CD4-positive, alpha-beta T cell (primary cell): ENCODE measurements around the gene CENPT. TPM values are rescaled to one million over a fixed set of nuclear protein-coding genes. Genes with fewer than 3 reads are reported as not detected.
A peak's percentile ranks its signal among the peaks of the same experiment; 100 is the strongest.

Source experiments
- ATAC-seq: fragments of 200-7000 bp; cut with Tn5 transposase; one replicate; pipeline ENCODE4 v1.10.0; 2022; ENCODE audit warnings: mild to moderate bottlenecking; ENCODE audit not compliant: poor library complexity
- CTCF ChIA-PET: fragments of 350-600 bp; sonication (Branson Sonifier 250); formaldehyde crosslinking; loops from one replicate; lab custom pipeline; 2021; ENCODE audit warnings: antibody characterized with exemption, inconsistent platforms; lab: Charles Lee
- POLR2A ChIA-PET: fragments of 350-600 bp; sonication (Branson Sonifier 250); formaldehyde crosslinking; loops from one replicate; lab custom pipeline; 2021; ENCODE audit warnings: antibody characterized with exemption, inconsistent platforms; lab: Charles Lee
- DNase-seq, 14 experiments: peaks; one replicate each; pipeline ENCODE4 v3.0.0-alpha.2; 2013 to 2020; ENCODE audit warnings: mixed read lengths in 2 of 14
- H3K27ac ChIP-seq, 2 donors: one replicate each; pipeline versions ENCODE4 v1.5.1 to v1.7.0; 2013; ENCODE audit warnings: low read length in 2 of 2, low read depth in 1 of 2, mild to moderate bottlenecking in 1 of 2
- H3K27me3 ChIP-seq, 2 experiments: 1 replicate in 1 of 2; 2 replicates in 1 of 2; pipeline versions ENCODE4 v1.6.1 to v1.7.0; 2013; ENCODE audit warnings: low read length in 2 of 2, control low read depth in 1 of 2, mild to moderate bottlenecking in 1 of 2, moderate library complexity in 1 of 2; ENCODE audit not compliant: insufficient read depth in 2 of 2, control insufficient read depth in 1 of 2
- H3K36me3 ChIP-seq: one replicate; pipeline ENCODE4 v1.6.1; 2013; ENCODE audit warnings: low read length, control low read depth; ENCODE audit not compliant: insufficient read depth
- H3K4me1 ChIP-seq: one replicate; pipeline ENCODE4 v1.6.1; 2013; ENCODE audit warnings: low read length, control low read depth; ENCODE audit not compliant: insufficient read depth
- H3K4me3 ChIP-seq: one replicate; pipeline ENCODE4 v1.5.1; 2013; ENCODE audit warnings: mild to moderate bottlenecking, low read length, moderate library complexity
- H3K9me3 ChIP-seq, 2 experiments: 1 replicate in 1 of 2; 2 replicates in 1 of 2; pipeline versions ENCODE4 v1.6.1 to v1.7.0; 2013; ENCODE audit warnings: low read length in 2 of 2, mild to moderate bottlenecking in 2 of 2, control low read depth in 1 of 2, moderate library complexity in 1 of 2; ENCODE audit not compliant: control insufficient read depth in 1 of 2, insufficient read depth in 1 of 2
- H3K27ac Mint-ChIP-seq: one replicate; pipeline ENCODE4 v1.8.0; 2020; ENCODE audit warnings: mixed read lengths
- H3K27me3 Mint-ChIP-seq: one replicate; pipeline ENCODE4 v1.8.0; 2021; ENCODE audit warnings: mixed read lengths
- H3K36me3 Mint-ChIP-seq: one replicate; pipeline ENCODE4 v1.8.0; 2021; ENCODE audit warnings: low read depth, mixed read lengths
- H3K4me1 Mint-ChIP-seq: one replicate; pipeline ENCODE4 v1.8.0; 2021; ENCODE audit warnings: low read depth, mixed read lengths
- H3K4me3 Mint-ChIP-seq: one replicate; pipeline ENCODE4 v1.8.0; 2020; ENCODE audit warnings: mild to moderate bottlenecking, mixed read lengths
- H3K9me3 Mint-ChIP-seq: one replicate; pipeline ENCODE4 v1.8.0; 2020; ENCODE audit warnings: mixed read lengths
- intact Hi-C, 2 experiments: fragments of 100-400 bp; cut with DNase I in 1 of 2; cut with micrococcal nuclease in 1 of 2; formaldehyde crosslinking; loops; one replicate each; pipeline versions ENCODE4 v1.15.1 to v1.9.0; 2023 to 2025; cut with DNase I, micrococcal nuclease
- total RNA-seq, 174 experiments: library from RNA in 2 of 174; stranded (reverse) in 2 of 174; gene quantifications; one replicate each; pipeline ENCODE4 v1.2.3 and lab custom pipeline; 2021 to 2026
- TF ChIP-seq, protein P1 (sequence below): fragments of 200-600 bp; IDR thresholded peaks from one replicate; pipeline ENCODE4 v1.8.0; 2022; ENCODE audit warnings: antibody characterized with exemption, mild to moderate bottlenecking

CENPT gene
- total RNA-seq, 2 experiments from 2014 or later: 77.5 to 84.1 TPM

GRCh38 chr16:67883146-67883871 lies 35.8 kb upstream of the CENPT start:
- Mint-ChIP-seq H3K4me1 (no peaks in the 10 kb centered on the region), H3K9me3 (no peaks in the 10 kb centered on the region), H3K27ac (no peak overlapping the region), H3K27me3 (no peaks in the 10 kb centered on the region), H3K4me3 (no peak overlapping the region), H3K36me3 (peaks cover 79% of the 10 kb centered on the region)
- Histone ChIP-seq H3K27ac (no peak overlapping the region), H3K9me3 (no peaks in the 10 kb centered on the region), H3K27me3 (no peaks in the 10 kb centered on the region), H3K36me3 (peaks cover 79% of the 10 kb centered on the region), H3K4me1 (no peaks in the 10 kb centered on the region), H3K4me3 (no peak overlapping the region)
- ChIA-PET POLR2A (interaction anchor here (1.0 to 1.1 kb wide), 5 partner anchors 10 to 157 kb away, joined by 3 to 8 read pairs (median 4); partner anchors contain the start of genes NUTF2, PSKH1 and PSMB10), CTCF (interaction anchor here (0.6 to 2.8 kb wide), 27 partner anchors 9 to 972 kb away, joined by 3 to 16 read pairs (median 5); partner anchors contain the start of genes PSKH1, RANBP10 and TSNAXIP1)
- no peak for DNase-seq
- TF ChIP-seq, protein P1, sequence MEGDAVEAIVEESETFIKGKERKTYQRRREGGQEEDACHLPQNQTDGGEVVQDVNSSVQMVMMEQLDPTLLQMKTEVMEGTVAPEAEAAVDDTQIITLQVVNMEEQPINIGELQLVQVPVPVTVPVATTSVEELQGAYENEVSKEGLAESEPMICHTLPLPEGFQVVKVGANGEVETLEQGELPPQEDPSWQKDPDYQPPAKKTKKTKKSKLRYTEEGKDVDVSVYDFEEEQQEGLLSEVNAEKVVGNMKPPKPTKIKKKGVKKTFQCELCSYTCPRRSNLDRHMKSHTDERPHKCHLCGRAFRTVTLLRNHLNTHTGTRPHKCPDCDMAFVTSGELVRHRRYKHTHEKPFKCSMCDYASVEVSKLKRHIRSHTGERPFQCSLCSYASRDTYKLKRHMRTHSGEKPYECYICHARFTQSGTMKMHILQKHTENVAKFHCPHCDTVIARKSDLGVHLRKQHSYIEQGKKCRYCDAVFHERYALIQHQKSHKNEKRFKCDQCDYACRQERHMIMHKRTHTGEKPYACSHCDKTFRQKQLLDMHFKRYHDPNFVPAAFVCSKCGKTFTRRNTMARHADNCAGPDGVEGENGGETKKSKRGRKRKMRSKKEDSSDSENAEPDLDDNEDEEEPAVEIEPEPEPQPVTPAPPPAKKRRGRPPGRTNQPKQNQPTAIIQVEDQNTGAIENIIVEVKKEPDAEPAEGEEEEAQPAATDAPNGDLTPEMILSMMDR: no peak
- intact Hi-C loops: loop anchor here (1.0 to 5.0 kb wide), 4 partner anchors 45 to 345 kb away; no protein-coding TSS in a partner anchor
- peak; percentile 19 for ATAC-seq

- peaks cover 86% of the 10 kb centered on the region for H3K36me3 Mint-ChIP-seq
- H3K4me1 Mint-ChIP-seq: no peaks in the 10 kb centered on the region
- no peak for DNase-seq
- no peaks in the 10 kb centered on the region for H3K9me3 Mint-ChIP-seq
- H3K4me3 ChIP-seq: no peak overlapping the region
- H3K27ac Mint-ChIP-seq: no peak overlapping the region
- ATAC-seq: no peak
- H3K36me3 ChIP-seq: peaks cover 86% of the 10 kb centered on the region
- ChIA-PET POLR2A (interaction anchor here (0.7 to 1.0 kb wide), 2 partner anchors 9 to 39 kb away, joined by 3 to 4 read pairs; partner anchors contain the start of gene EDC4), CTCF (interaction anchor here (1.4 to 2.8 kb wide), 6 partner anchors 22 to 158 kb away, joined by 4 to 16 read pairs (median 6); no protein-coding TSS in a partner anchor)
- H3K27ac ChIP-seq: no peak overlapping the region
- intact Hi-C loops: loop anchor here (1.0 to 5.0 kb wide), 4 partner anchors 46 to 346 kb away; no protein-coding TSS in a partner anchor
- H3K4me3 Mint-ChIP-seq: no peak overlapping the region
- no peaks in the 10 kb centered on the region for H3K4me1 ChIP-seq
- H3K9me3 ChIP-seq: no peaks in the 10 kb centered on the region
- TF ChIP-seq, protein P1: no peak
- no peaks in the 10 kb centered on the region for H3K27me3 ChIP-seq
- no peaks in the 10 kb centered on the region for H3K27me3 Mint-ChIP-seq
These were observed 35.1 kb upstream of the CENPT start for GRCh38 chr16:67882374-67883145.

DNA sequence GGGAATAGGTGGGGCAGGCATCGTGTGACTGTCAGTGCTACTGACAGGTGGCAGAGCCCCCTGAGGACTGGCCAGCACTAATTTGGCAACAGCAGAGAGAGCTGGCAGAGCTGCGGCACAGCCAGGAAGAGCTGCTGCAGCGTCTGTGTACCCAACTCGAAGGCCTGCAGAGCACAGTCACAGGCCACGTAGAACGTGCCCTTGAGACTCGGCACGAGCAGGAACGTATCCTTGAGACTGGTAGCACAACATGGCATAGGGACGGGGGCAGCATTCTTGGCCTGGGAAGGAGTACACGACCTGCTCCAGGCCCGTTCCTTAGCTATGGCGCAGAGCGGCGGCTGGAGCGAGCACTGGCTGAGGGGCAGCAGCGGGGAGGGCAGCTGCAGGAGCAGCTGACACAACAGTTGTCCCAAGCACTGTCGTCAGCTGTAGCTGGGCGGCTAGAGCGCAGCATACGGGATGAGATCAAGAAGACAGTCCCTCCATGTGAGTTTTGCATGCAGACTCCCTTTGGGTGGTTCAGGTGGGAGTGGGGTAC lies 34.2 kb upstream of the CENPT start:
- no peak overlapping the region for H3K4me3 ChIP-seq
- H3K9me3 ChIP-seq: no peaks in the 10 kb centered on the region
- Mint-ChIP-seq H3K4me1 (no peaks in the 10 kb centered on the region), H3K27ac (no peak overlapping the region), H3K27me3 (no peaks in the 10 kb centered on the region), H3K9me3 (no peaks in the 10 kb centered on the region), H3K4me3 (no peak overlapping the region), H3K36me3 (peaks cover 93% of the 10 kb centered on the region)
- intact Hi-C loops: loop anchor here (2.0 to 5.0 kb wide), 3 partner anchors 47 to 347 kb away; no protein-coding TSS in a partner anchor
- ATAC-seq: no peak
- TF ChIP-seq, protein P1: no peak
- no peaks in the 10 kb centered on the region for H3K4me1 ChIP-seq
- no peak for DNase-seq
- peaks cover 93% of the 10 kb centered on the region for H3K36me3 ChIP-seq
- no peak overlapping the region for H3K27ac ChIP-seq
- H3K27me3 ChIP-seq: no peaks in the 10 kb centered on the region
- ChIA-PET CTCF (interaction anchor here (2.8 kb wide), 1 partner anchor 159 kb away, joined by 16 read pairs; no protein-coding TSS in a partner anchor), POLR2A (interaction anchor here (0.7 to 1.0 kb wide), 3 partner anchors 8 to 65 kb away, joined by 3 to 4 read pairs (median 4); partner anchors contain the start of gene EDC4)
